Measurements from ENCODE around the gene NPHP4. TPM values are rescaled to one million over a fixed set of nuclear protein-coding genes. Genes with fewer than 3 reads are reported as not detected.
"Not testable (repeated sequence)": the region's sequence is repeated elsewhere in the genome, so short reads cannot be mapped to it uniquely, and the experiment has no call there.

The NPHP4 gene
- polyA plus RNA-seq, 3 donors: 12.9 to 17.6 (median 14.4) TPM

- no peak for DNase-seq
Measured at GRCh38 chr1:5935026-5935425, 57.2 kb downstream of the NPHP4 start.

GRCh38 chr1:5934058-5934884 lies 58.0 kb downstream of the NPHP4 start:
- no peak for DNase-seq

- DNase-seq: no peak
Measured at GRCh38 chr1:5933676-5934057, 58.6 kb downstream of the NPHP4 start.

- no peak for DNase-seq
Measured at GRCh38 chr1:5933050-5933449, 59.2 kb downstream of the NPHP4 start.

- no peak for DNase-seq
Measured at GRCh38 chr1:5928714-5929400, 63.4 kb downstream of the NPHP4 start.

- DNase-seq: no peak
Measured at GRCh38 chr1:5927506-5928370, 64.5 kb downstream of the NPHP4 start.

- no peak for DNase-seq
Measured at GRCh38 chr1:5926686-5927435, 65.4 kb downstream of the NPHP4 start.

DNA sequence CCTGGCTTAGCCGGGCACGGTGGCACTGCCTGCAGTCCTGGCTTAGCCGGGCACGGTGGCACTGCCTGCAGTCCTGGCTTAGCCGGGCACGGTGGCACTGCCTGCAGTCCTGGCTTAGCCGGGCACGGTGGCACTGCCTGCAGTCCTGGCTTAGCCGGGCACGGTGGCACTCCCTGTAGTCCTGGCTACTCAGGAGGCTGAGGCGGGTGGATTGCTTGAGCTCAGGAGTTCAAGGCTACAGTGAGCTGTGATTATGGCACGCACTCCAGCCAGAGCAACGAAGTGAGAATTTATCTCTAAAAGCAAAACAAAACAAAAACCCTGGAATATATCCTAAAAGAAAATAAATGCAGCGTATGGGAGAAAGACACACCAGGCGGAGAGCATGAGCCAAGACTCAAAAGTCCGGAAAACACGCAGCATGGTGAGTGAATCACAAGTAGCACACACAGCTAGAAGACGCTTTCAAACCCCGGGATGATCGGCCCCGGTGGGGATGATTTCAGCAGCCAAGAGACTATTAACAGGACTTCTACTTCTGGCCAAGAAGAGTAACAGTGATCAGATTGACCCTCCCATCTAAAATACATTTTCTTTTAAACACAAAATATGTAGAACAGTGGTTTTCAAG lies 69.4 kb downstream of the NPHP4 start:
- DNase-seq: not testable (repeated sequence)

- no peak for DNase-seq
Measured at GRCh38 chr1:5921671-5922070, 70.6 kb downstream of the NPHP4 start.

DNA sequence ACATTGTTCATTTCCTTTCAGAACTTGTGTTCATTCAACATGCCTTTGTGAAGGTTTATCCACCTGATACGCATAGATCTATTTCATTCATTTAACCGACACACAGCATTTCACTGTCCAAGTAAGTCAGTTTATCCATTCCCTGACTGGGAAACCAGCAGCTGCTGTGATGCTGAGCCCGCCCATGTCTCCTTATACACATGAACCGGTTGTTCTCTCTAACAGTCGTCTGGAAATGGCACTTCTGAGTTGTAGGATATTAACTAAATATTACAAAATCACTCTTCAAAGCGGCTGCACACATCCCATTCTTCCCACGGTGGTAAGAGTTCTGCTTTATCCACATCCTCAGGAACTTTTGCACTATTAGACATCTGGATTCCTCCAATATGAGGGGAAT lies 71.1 kb downstream of the NPHP4 start:
- DNase-seq: no peak

GRCh38 chr1:5920201-5920600 lies 72.0 kb downstream of the NPHP4 start:
- no peak for DNase-seq

GRCh38 chr1:5918275-5918649 lies 74.0 kb downstream of the NPHP4 start:
- no peak for DNase-seq

- no peak for DNase-seq
Measured at GRCh38 chr1:5917591-5918274, 74.5 kb downstream of the NPHP4 start.

DNA sequence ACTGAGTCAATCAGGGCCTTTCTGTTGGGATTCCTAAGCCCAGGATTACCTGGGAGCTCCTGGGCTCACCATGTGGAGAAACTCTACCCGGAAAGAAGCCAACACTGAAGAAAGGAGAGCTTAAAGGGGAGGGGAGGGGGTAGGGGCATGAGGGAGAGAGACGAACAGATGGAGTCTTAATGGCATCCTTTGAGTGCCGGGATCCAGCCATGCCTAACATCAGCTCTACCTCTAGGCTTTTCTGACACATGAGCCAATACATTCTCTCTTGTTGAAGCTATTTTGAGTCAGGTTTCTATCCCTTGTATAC lies 75.0 kb downstream of the NPHP4 start:
- no peak for DNase-seq

GRCh38 chr1:5916572-5917280 lies 75.5 kb downstream of the NPHP4 start:
- no peak for DNase-seq

DNA sequence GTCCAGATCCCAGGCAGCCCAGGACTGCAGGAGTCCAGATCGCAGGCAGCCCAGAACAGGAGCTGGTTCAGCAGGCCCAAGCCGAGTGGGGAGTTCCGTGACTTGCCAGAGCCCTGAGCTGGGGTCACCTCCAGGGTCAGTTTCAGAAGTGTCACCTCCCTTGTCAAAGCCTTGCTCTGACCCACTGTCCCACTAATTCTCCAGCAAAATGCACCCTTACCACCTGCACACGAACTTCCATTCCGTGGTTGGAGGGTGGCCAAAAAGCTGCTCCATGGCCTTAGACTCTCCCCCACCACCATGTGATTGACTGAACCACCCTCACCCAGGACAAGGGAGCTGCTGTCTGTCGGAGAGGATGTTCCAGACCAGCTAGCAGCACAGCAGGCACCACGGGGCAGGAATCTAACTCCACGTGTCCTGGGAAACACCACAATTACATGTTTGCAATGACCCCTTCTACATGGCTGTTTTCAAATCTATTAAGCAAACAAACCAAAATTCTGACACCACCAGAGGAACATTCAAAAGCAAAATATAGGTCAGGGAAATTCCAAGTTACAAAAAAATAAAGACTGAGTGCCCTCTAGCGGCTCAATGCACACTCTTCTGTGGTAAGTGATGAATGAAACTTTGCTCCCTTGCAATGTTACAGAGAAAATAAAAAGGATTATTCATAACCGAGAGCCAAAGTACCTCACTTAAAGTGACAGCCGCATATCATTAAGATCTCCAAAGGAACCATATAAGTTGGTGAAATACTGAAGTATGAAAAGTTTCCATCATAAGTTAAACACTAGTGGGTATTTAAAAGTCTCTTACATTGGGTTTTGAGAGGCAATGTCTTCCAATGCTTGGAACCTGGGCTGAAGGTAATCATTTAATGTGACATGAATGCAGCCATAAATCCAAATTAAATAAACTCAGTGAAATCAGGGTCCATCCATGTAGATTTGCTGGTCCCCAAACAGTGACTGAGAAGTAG lies 76.3 kb downstream of the NPHP4 start:
- DNase-seq: no peak

- DNase-seq: no peak
Measured at GRCh38 chr1:5914676-5915365, 77.4 kb downstream of the NPHP4 start.

DNA sequence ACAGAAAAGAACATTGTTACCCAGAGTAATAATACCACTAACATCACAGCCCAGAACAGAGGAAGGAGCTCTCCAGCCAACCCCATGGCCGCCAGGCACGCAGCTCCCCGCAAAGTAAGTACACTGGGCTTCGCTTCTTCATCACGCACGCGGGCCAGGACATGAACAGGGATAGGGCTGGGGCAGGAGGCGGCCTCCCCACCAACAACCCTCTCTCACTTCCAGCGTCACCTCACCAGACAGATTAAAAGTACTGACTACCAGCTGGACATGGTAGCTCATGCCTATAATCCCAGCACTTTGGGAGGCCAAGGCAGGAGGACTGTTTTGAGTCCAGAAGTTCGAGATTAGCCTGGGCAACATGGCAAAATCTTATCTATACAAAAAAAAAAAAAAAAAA lies 78.3 kb downstream of the NPHP4 start:
- DNase-seq: no peak
